Measurements from ENCODE around the gene EGFL8.

EGFL8 gene

GRCh38 chr6:32164295-32164694 lies at the start of gene EGFL8:
TSS of gene EGFL8 (plus strand) at chr6:32164595. CDS start at chr6:32166166, 1,571 bp downstream.
- Histone ChIP-seq H3K36me3 (ENCODE audit: control insufficient read depth, insufficient read depth, low read length) (peaks cover 7% of the 10 kb centered on the region), H3K4me3 (ENCODE audit: low read depth, low read length) (no peak within 1 kb of the TSS), H3K27me3 (ENCODE audit: control insufficient read depth, insufficient read depth, low read length) (no peaks in the 10 kb centered on the region), H3K9ac (ENCODE audit: low read depth, low read length) (no peak within 1 kb of the TSS), H3K9me3 (ENCODE audit: control insufficient read depth, insufficient read depth, low read length) (no peaks in the 10 kb centered on the region), H3K4me1 (ENCODE audit: control insufficient read depth, insufficient read depth, low read length) (peaks cover 7% of the 10 kb centered on the region)

GRCh38 chr6:32114796-32115195 lies 49.6 kb upstream of the EGFL8 start:
- H3K9ac ChIP-seq (ENCODE audit: low read depth, low read length): no peak overlapping the region
- H3K4me3 ChIP-seq (ENCODE audit: low read depth, low read length): no peak overlapping the region
- H3K36me3 ChIP-seq (ENCODE audit: control insufficient read depth, insufficient read depth, low read length): peaks cover 21% of the 10 kb centered on the region
- no peaks in the 10 kb centered on the region for H3K9me3 ChIP-seq (ENCODE audit: control insufficient read depth, insufficient read depth, low read length)
- H3K4me1 ChIP-seq (ENCODE audit: control insufficient read depth, insufficient read depth, low read length): no peaks in the 10 kb centered on the region
- H3K27me3 ChIP-seq (ENCODE audit: control insufficient read depth, insufficient read depth, low read length): peaks cover 2% of the 10 kb centered on the region

GRCh38 chr6:32115623-32116022 lies 48.8 kb upstream of the EGFL8 start:
- H3K9ac ChIP-seq (ENCODE audit: low read depth, low read length): no peak overlapping the region
- no peaks in the 10 kb centered on the region for H3K27me3 ChIP-seq (ENCODE audit: control insufficient read depth, insufficient read depth, low read length)
- H3K36me3 ChIP-seq (ENCODE audit: control insufficient read depth, insufficient read depth, low read length): peaks cover 23% of the 10 kb centered on the region

GRCh38 chr6:32116674-32117073 lies 47.7 kb upstream of the EGFL8 start:
- no peak overlapping the region for H3K9ac ChIP-seq (ENCODE audit: low read depth, low read length)
- peaks cover 27% of the 10 kb centered on the region for H3K36me3 ChIP-seq (ENCODE audit: control insufficient read depth, insufficient read depth, low read length)
- H3K9me3 ChIP-seq (ENCODE audit: control insufficient read depth, insufficient read depth, low read length): no peaks in the 10 kb centered on the region
- H3K4me1 ChIP-seq (ENCODE audit: control insufficient read depth, insufficient read depth, low read length): no peaks in the 10 kb centered on the region
- H3K27me3 ChIP-seq (ENCODE audit: control insufficient read depth, insufficient read depth, low read length): no peaks in the 10 kb centered on the region
- H3K4me3 ChIP-seq (ENCODE audit: low read depth, low read length): no peak overlapping the region

More at GRCh38 chr6:32115623-32116022, 48.8 kb upstream of the EGFL8 start:
- H3K9me3 ChIP-seq (ENCODE audit: control insufficient read depth, insufficient read depth, low read length): no peaks in the 10 kb centered on the region
- no peaks in the 10 kb centered on the region for H3K4me1 ChIP-seq (ENCODE audit: control insufficient read depth, insufficient read depth, low read length)
- H3K4me3 ChIP-seq (ENCODE audit: low read depth, low read length): no peak overlapping the region

GRCh38 chr6:32117461-32117860 lies 46.9 kb upstream of the EGFL8 start:
- no peaks in the 10 kb centered on the region for H3K27me3 ChIP-seq (ENCODE audit: control insufficient read depth, insufficient read depth, low read length)
- no peaks in the 10 kb centered on the region for H3K4me1 ChIP-seq (ENCODE audit: control insufficient read depth, insufficient read depth, low read length)
- peaks cover 27% of the 10 kb centered on the region for H3K36me3 ChIP-seq (ENCODE audit: control insufficient read depth, insufficient read depth, low read length)
- H3K9ac ChIP-seq (ENCODE audit: low read depth, low read length): no peak overlapping the region
- no peak overlapping the region for H3K4me3 ChIP-seq (ENCODE audit: low read depth, low read length)
- no peaks in the 10 kb centered on the region for H3K9me3 ChIP-seq (ENCODE audit: control insufficient read depth, insufficient read depth, low read length)

GRCh38 chr6:32118782-32119628 lies 45.4 kb upstream of the EGFL8 start:
- H3K9ac ChIP-seq (ENCODE audit: low read depth, low read length): no peak overlapping the region
- no peak overlapping the region for H3K4me3 ChIP-seq (ENCODE audit: low read depth, low read length)
- H3K4me1 ChIP-seq (ENCODE audit: control insufficient read depth, insufficient read depth, low read length): no peaks in the 10 kb centered on the region
- H3K27me3 ChIP-seq (ENCODE audit: control insufficient read depth, insufficient read depth, low read length): no peaks in the 10 kb centered on the region
- H3K36me3 ChIP-seq (ENCODE audit: control insufficient read depth, insufficient read depth, low read length): peaks cover 27% of the 10 kb centered on the region
- H3K9me3 ChIP-seq (ENCODE audit: control insufficient read depth, insufficient read depth, low read length): no peaks in the 10 kb centered on the region

GRCh38 chr6:32120573-32121059 lies 43.8 kb upstream of the EGFL8 start:
- H3K27me3 ChIP-seq (ENCODE audit: control insufficient read depth, insufficient read depth, low read length): no peaks in the 10 kb centered on the region
- no peak overlapping the region for H3K9ac ChIP-seq (ENCODE audit: low read depth, low read length)
- no peak overlapping the region for H3K4me3 ChIP-seq (ENCODE audit: low read depth, low read length)
- no peaks in the 10 kb centered on the region for H3K4me1 ChIP-seq (ENCODE audit: control insufficient read depth, insufficient read depth, low read length)
- H3K36me3 ChIP-seq (ENCODE audit: control insufficient read depth, insufficient read depth, low read length): peaks cover 26% of the 10 kb centered on the region
- no peaks in the 10 kb centered on the region for H3K9me3 ChIP-seq (ENCODE audit: control insufficient read depth, insufficient read depth, low read length)

GRCh38 chr6:32123681-32124080 lies 40.7 kb upstream of the EGFL8 start:
- Histone ChIP-seq H3K9ac (ENCODE audit: low read depth, low read length) (no peak overlapping the region), H3K4me1 (ENCODE audit: control insufficient read depth, insufficient read depth, low read length) (no peaks in the 10 kb centered on the region), H3K4me3 (ENCODE audit: low read depth, low read length) (no peak overlapping the region), H3K27me3 (ENCODE audit: control insufficient read depth, insufficient read depth, low read length) (no peaks in the 10 kb centered on the region), H3K9me3 (ENCODE audit: control insufficient read depth, insufficient read depth, low read length) (no peaks in the 10 kb centered on the region), H3K36me3 (ENCODE audit: control insufficient read depth, insufficient read depth, low read length) (peaks cover 11% of the 10 kb centered on the region)

- Histone ChIP-seq H3K9ac (ENCODE audit: low read depth, low read length) (no peak overlapping the region), H3K36me3 (ENCODE audit: control insufficient read depth, insufficient read depth, low read length) (peaks cover 5% of the 10 kb centered on the region), H3K4me3 (ENCODE audit: low read depth, low read length) (peak overlapping the region; percentile 100), H3K27me3 (ENCODE audit: control insufficient read depth, insufficient read depth, low read length) (no peaks in the 10 kb centered on the region), H3K9me3 (ENCODE audit: control insufficient read depth, insufficient read depth, low read length) (no peaks in the 10 kb centered on the region), H3K4me1 (ENCODE audit: control insufficient read depth, insufficient read depth, low read length) (no peaks in the 10 kb centered on the region)
Observed at GRCh38 chr6:32126880-32127279, 37.5 kb upstream of the EGFL8 start.

- Histone ChIP-seq H3K4me3 (ENCODE audit: low read depth, low read length) (peak overlapping the region; percentile 100), H3K9ac (ENCODE audit: low read depth, low read length) (no peak overlapping the region), H3K27me3 (ENCODE audit: control insufficient read depth, insufficient read depth, low read length) (no peaks in the 10 kb centered on the region), H3K4me1 (ENCODE audit: control insufficient read depth, insufficient read depth, low read length) (no peaks in the 10 kb centered on the region), H3K36me3 (ENCODE audit: control insufficient read depth, insufficient read depth, low read length) (peaks cover 5% of the 10 kb centered on the region), H3K9me3 (ENCODE audit: control insufficient read depth, insufficient read depth, low read length) (no peaks in the 10 kb centered on the region)
Observed at GRCh38 chr6:32127409-32127716, 37.0 kb upstream of the EGFL8 start.

- Histone ChIP-seq H3K36me3 (ENCODE audit: control insufficient read depth, insufficient read depth, low read length) (peaks cover 5% of the 10 kb centered on the region), H3K4me1 (ENCODE audit: control insufficient read depth, insufficient read depth, low read length) (no peaks in the 10 kb centered on the region), H3K9me3 (ENCODE audit: control insufficient read depth, insufficient read depth, low read length) (no peaks in the 10 kb centered on the region), H3K27me3 (ENCODE audit: control insufficient read depth, insufficient read depth, low read length) (no peaks in the 10 kb centered on the region), H3K4me3 (ENCODE audit: low read depth, low read length) (peak within 1 kb of the TSS; percentile 100), H3K9ac (ENCODE audit: low read depth, low read length) (peak within 1 kb of the TSS; percentile 98)
Observed at GRCh38 chr6:32127717-32128592, 36.4 kb upstream of the EGFL8 start, which contains the start of gene ATF6B. TSS of gene ATF6B (minus strand) at chr6:32128246. CDS start at chr6:32128207, 39 bp downstream.

Measured in iPS-15b (cell line).